ENCODE data around the gene DENND1A. TPM values are rescaled to one million over a fixed set of nuclear protein-coding genes. Genes with fewer than 3 reads are reported as not detected.

Gene DENND1A
- total and polyA plus RNA-seq, 4 donors, result 7.9 to 22.0 (median 13.9) TPM

GRCh38 chr9:123589361-123590239, 340.3 kb downstream of the DENND1A start (continued):
- no peak for TF ChIP-seq REST (IDR thresholded peaks at IDR 0.05)
- TF ChIP-seq RXRA (IDR thresholded peaks at IDR 0.05), result no peak
- no peak for TF ChIP-seq HNF4G (IDR thresholded peaks at IDR 0.05)
- no peak for TF ChIP-seq MAX (IDR thresholded peaks at IDR 0.05)
- TF ChIP-seq CTCF (IDR thresholded peaks at IDR 0.05; ENCODE audit: low read depth, low read length, missing input control), result no peak

- H3K27ac ChIP-seq (ENCODE audit: low read depth in 1 of 2, low read length in 2 of 2), result no peak overlapping the region
- no peaks in the 10 kb centered on the region for H3K4me1 ChIP-seq (ENCODE audit: control insufficient read depth in 4 of 4, insufficient read depth in 4 of 4, low read length in 3 of 4)
- WGBS, result 97% methylated on average over 5 of the region's 5 CpGs
- DNase-seq (ENCODE audit: low spot score), result no peak
- peaks cover 1 to 10% (median 7%) of the 10 kb centered on the region in 4 donors for H3K36me3 ChIP-seq (ENCODE audit: control insufficient read depth in 4 of 4, insufficient read depth in 3 of 4, low read depth in 1 of 4, low read length in 3 of 4)
- no peak overlapping the region for H3K9ac ChIP-seq (ENCODE audit: low read depth in 1 of 2, low read length in 2 of 2)
- no peaks in the 10 kb centered on the region for H3K9me3 ChIP-seq (ENCODE audit: control insufficient read depth in 4 of 4, low read length in 3 of 4)
- H3K4me3 ChIP-seq (ENCODE audit: low read depth in 1 of 3, low read length in 3 of 3), result no peak overlapping the region
- no peaks in the 10 kb centered on the region for H3K27me3 ChIP-seq (ENCODE audit: control insufficient read depth in 4 of 4, insufficient read depth in 4 of 4, low read length in 3 of 4)
- no peak for TF ChIP-seq FOXA1 (IDR thresholded peaks at IDR 0.05)
- TF ChIP-seq NR2F2 (IDR thresholded peaks at IDR 0.05), result no peak
- no peak for TF ChIP-seq YY1 (IDR thresholded peaks at IDR 0.05)
- no peak for TF ChIP-seq MAX (IDR thresholded peaks at IDR 0.05)
- no peak for TF ChIP-seq RXRA (IDR thresholded peaks at IDR 0.05)
- TF ChIP-seq FOXA2 (IDR thresholded peaks at IDR 0.05), result no peak
- TF ChIP-seq HNF4A (conservative IDR thresholded peaks at IDR 0.05), result no peak
- no peak for TF ChIP-seq RAD21 (IDR thresholded peaks at IDR 0.05)
Measured at GRCh38 chr9:123586275-123586674, 343.7 kb downstream of the DENND1A start.
